HG03571 (cell line): ENCODE results near the gene ZCCHC13.
"Not testable (repeated sequence)": the region's sequence is repeated elsewhere in the genome, so short reads cannot be mapped to it uniquely, and the experiment has no call there.

ENCODE experiments used
- ATAC-seq: cut with Tn5 transposase; IDR thresholded peaks from one replicate; pipeline ENCODE4 v1.9.1; 2021; ENCODE audit not compliant: unreplicated experiment

The ZCCHC13 gene

DNA sequence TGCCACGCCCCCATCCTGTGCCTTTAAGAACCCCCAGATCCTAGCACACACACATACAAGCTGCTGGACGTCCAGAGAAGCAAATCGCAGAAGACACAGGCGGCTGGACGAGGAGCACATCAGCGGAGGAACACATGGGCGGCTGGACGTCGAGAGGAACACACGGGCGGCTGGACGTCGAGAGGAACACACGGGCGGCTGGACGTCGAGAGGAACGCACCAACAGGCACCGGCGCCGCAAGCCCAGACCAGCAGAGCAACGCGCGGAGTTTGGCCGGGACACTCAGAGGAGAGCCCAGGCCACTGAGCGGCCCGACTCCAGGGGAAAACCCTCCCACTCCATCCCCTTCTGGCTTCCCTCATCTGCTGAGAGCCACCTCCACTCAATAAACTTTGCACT is 17.2 kb downstream of the ZCCHC13 start:
- no peak for ATAC-seq

DNA sequence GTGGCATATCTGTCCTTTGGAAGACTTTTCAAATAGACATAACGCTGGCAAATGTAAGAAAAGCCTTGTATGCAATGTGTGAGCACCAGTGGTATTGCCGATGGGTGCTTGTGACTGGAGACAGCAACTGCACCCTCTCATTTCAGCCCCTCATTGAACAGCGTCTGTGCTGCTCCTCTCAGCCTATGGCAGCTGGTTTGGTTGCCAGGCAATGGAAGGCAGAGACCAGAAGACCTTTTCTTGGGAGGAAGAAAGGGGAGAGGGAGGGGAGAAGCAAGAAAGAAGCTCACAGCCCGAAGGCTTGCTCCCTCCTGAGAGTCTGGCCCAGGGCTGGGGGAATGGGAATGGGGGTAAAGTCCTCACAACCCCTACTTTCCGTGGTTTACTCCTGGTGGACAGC is 20.2 kb downstream of the ZCCHC13 start:
- ATAC-seq = no peak

DNA sequence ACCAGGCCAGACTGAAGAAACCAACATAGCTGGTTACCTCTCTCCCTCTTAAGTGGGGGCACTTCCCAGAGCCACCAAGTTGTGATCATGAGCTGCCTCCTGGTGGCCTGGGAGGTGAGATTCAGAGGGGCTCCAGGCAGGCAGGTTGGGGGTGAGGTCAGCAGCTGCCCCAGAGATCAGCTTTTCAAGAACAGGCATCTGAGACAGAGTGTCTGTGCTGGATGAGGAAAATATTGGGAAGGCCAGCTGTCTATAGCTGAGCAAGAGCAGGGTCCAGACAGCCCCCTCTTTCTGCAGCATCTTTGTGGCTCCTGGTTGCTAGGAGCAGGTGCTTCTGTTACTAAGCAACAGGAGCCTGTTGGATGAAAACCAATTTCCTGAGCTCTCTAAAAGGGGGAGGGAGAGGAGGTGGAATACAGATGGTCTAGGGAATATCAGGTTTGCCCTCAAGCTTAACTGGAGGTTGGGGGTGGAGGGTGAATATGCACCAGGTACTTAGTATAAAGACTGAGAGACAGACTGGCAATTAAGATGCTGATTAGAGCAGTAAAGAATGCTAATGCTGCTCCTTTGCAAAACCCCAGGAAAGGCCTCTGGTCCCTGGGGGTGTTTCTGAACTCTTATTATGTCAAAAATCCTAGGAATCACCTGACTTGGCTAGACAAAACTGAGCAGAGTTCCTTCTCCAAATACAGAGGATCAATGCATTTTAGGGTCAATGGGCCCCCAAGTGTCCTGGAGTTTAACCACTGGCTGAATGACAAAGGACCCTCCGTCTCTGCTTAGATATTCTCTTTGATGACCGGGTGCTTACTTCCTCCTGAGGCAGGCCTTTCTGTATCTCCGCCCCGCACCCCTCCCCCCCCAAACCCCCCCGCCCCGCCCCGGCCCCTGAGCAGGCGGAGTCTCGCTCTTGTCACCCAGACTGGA is 21.4 kb downstream of the ZCCHC13 start:
- no peak for ATAC-seq

DNA sequence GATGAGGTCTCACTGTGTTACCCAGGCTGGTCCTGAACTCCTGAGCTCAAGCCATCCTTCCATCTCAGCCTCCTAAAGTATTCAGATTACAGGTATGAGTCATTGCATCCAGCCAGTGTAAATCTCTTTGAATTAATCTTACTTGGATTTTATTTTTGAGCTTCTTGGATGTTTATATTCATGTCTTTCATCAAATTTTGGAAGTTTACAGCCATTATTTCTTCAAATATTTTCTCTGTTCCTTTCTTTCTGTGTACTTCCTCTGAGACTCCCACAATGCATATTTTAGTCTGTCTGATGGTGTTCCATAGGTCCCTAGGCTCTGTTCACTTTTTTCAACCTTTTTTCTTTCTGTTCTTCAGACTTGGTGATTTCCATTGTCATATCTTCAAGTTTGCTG is 34.9 kb downstream of the ZCCHC13 start:
- ATAC-seq = no peak

DNA sequence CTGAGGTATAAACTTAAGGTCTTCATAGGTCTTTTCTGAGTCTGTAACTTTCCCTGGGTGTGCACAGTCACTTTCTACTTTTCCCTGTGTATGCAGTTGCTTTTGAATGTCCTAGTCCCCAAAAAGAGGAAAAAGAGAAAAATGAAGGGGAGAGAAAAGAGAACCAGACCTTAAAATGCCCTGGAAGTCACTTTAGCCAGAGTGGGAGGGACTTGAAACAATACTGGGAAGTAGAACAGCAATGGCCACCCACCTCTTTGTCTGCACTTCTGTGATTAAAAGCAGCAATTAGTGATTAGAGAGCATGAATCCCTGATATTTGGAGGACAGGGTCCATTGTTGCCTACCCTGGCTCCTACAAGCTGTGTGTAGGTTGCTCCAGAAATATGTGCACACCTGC is 36.1 kb downstream of the ZCCHC13 start:
- ATAC-seq = no peak

DNA sequence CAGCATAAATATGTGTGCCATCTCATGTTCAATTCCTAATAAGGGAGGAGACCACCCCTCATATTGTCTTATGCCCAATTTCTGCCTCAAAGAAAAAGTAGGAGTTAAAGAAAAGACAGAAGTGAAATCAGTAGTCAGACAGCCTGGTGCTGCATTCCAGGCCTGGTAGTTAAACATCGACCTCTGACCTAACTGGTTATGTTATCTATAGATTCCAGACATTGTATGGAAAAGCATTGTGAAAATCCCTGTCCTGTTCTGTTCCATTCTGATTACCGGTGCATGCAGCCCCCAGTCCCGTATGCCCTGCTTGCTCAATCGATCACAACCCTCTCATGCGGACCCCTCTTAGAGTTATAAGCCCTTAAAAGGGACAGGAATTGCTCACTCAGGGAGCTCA is 38.2 kb downstream of the ZCCHC13 start:
- not testable (repeated sequence) for ATAC-seq

DNA sequence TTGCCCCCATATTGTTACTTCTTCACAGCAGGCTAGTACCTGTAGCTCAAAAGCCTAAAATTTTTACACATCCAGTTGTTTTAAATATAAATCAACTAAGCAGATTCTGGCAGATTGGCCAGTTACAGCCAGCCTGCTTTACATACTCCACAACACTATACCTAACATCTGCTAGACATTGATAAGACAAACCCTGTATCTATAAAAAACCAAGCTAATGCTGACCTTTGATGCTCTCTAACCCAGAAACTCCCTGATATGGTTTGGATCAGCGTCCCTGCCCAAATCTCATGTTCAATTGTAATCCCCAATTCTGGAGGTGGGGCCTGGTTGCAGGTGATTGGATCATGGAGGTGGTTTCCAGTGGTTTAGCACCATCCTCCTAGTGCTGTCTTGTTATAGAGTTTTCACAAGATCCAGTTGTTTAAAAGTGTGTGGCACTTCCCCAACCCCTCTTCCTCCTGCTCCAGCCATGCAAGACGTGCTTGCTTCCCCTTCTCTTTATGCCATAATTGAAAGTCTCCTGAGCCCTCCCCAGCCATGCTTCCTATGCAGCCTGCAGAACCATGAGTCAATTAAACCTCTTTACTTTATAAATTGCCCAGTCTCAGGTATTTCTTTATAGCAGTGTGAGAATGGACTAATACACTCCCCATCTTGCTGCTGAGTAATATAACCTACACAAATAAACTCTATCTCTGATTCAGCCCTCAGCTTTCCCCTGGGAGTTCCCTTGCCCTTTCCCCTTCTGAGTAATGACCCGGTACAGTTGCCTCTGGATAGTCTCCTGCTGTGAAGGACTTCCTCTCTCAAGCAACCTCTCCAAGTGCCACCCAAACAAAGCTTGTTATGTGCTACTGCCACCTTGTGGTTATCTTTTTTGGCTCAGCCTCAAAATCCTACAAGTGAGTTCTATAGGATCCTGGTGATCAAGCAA is 39.6 kb downstream of the ZCCHC13 start:
- ATAC-seq = peak; percentile 61

DNA sequence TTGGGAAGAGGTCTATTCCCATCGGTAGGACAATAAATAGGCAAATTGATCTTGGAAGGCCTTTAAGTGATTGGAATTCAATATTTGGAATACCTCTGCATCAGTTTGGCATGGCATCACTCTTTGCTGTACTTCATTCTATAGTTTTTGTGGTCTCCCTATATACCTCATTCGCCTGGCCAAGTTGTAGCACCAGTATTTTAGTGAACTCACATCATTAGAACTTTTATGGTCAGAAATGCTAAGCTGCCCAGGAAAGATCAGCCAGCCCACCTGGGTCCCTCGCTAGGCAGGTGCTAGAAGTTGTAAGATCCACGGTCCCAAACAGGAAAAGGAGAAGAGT is 40.3 kb downstream of the ZCCHC13 start:
- no peak for ATAC-seq

DNA sequence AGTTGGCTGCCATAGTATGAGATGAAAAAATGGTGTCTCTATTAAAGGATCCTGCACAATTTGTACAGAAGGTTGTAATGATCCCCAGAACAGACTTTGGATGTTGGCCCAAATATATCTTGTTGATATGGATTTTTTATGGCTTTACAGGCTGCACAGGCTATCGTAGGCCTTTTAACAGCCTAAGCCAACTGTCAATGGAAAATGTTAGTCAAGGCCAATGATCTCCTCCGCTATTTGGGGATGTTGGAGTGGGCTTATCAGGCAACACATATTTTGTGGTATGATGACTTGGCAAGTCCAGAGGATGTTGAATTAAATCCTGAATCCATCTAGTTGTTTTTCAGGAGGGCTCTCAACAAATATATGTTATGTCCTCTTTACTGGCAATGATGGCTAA is 42.1 kb downstream of the ZCCHC13 start:
- ATAC-seq = no peak

DNA sequence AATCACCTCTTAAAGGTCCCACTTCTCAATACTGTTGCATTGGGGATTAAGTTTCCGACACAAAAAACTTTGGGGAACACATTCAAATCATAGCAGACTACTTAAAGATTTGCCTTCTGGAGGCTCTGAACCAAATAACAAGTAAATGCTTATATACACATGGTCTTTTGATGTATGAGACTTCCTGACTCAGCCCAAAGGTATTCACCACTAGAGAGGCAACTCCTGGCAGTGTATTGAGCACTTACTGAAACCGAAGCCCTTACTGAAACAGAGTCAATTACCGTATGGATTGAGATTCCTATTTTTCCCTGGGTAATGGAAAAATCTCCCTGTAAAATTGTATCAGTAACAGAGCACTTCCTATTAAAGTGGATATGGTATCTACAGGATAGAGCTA is 45.4 kb downstream of the ZCCHC13 start:
- no peak for ATAC-seq

DNA sequence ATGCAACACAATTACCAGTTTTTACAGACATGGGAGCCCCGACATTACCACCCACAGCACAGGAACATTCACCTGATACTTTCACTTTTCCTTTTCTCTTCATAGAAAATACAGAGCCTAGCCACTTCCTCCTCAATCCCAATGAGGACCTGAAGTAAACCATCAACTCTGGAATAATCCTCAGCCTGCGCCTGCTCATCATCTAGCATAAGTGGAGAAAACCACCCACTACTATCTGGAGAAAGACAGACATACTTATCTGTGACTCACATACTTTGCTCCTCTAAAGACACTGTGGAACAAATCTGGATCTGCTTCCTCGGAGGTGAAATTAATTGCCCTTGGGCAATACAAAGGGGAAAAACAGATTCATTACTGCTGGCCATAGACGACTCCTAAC is 47.8 kb downstream of the ZCCHC13 start:
- ATAC-seq = no peak

DNA sequence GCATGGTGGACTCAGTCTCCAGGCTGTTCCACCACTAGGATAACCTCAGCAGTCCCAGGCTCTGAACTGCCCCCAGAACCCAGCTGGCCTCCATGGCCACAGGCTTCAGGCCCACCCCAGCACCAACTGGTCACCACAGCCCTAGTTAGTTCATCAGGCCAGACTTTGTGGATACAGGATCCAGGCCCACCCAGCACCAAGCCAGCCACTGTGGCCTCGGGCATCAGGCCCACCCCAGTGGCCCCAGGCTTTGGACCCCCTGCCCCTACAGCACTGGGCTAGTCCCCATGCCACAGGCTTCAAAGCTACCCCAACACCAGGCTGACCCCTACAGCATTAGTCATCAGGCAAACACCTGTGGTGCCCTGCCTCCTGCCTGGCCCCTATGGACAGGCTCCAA is 50.0 kb downstream of the ZCCHC13 start:
- ATAC-seq = no peak
